GM06990 (cell line): ENCODE results near the gene STMP1.

ENCODE experiments used
- DNase-seq: peaks from one replicate; pipeline ENCODE4 v3.0.0-alpha.2; 2011; ENCODE audit not compliant: insufficient read length; ENCODE audit errors: extremely low read depth
- H3K27me3 ChIP-seq: replicated peaks from 2 replicates; pipeline ENCODE4 v1.6.0; 2011; ENCODE audit warnings: low read length; ENCODE audit not compliant: control insufficient read depth, insufficient read depth
- H3K36me3 ChIP-seq: 2 replicates; pipeline ENCODE4 v1.5.1; 2011; ENCODE audit warnings: low read length; ENCODE audit not compliant: control insufficient read depth, insufficient read depth
- H3K4me3 ChIP-seq: replicated peaks from 2 replicates; pipeline ENCODE4 v1.5.1; 2011; ENCODE audit warnings: low read depth, mild to moderate bottlenecking, control low read depth, low read length
- TF ChIP-seq, protein P1 (sequence below): IDR thresholded peaks from 2 replicates; pipeline ENCODE4 v1.5.1; 2011; ENCODE audit warnings: low read length, control low read depth, mild to moderate bottlenecking, inconsistent platforms; ENCODE audit not compliant: insufficient read depth, poor library complexity, severe bottlenecking

The STMP1 gene

GRCh38 chr7:135704698-135705097 lies 42.4 kb downstream of the STMP1 start:
- no peaks in the 10 kb centered on the region for H3K36me3 ChIP-seq
- TF ChIP-seq, protein P1, sequence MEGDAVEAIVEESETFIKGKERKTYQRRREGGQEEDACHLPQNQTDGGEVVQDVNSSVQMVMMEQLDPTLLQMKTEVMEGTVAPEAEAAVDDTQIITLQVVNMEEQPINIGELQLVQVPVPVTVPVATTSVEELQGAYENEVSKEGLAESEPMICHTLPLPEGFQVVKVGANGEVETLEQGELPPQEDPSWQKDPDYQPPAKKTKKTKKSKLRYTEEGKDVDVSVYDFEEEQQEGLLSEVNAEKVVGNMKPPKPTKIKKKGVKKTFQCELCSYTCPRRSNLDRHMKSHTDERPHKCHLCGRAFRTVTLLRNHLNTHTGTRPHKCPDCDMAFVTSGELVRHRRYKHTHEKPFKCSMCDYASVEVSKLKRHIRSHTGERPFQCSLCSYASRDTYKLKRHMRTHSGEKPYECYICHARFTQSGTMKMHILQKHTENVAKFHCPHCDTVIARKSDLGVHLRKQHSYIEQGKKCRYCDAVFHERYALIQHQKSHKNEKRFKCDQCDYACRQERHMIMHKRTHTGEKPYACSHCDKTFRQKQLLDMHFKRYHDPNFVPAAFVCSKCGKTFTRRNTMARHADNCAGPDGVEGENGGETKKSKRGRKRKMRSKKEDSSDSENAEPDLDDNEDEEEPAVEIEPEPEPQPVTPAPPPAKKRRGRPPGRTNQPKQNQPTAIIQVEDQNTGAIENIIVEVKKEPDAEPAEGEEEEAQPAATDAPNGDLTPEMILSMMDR, result no peak
- H3K27me3 ChIP-seq, result no peaks in the 10 kb centered on the region
- no peak overlapping the region for H3K4me3 ChIP-seq
- no peak for DNase-seq

DNA sequence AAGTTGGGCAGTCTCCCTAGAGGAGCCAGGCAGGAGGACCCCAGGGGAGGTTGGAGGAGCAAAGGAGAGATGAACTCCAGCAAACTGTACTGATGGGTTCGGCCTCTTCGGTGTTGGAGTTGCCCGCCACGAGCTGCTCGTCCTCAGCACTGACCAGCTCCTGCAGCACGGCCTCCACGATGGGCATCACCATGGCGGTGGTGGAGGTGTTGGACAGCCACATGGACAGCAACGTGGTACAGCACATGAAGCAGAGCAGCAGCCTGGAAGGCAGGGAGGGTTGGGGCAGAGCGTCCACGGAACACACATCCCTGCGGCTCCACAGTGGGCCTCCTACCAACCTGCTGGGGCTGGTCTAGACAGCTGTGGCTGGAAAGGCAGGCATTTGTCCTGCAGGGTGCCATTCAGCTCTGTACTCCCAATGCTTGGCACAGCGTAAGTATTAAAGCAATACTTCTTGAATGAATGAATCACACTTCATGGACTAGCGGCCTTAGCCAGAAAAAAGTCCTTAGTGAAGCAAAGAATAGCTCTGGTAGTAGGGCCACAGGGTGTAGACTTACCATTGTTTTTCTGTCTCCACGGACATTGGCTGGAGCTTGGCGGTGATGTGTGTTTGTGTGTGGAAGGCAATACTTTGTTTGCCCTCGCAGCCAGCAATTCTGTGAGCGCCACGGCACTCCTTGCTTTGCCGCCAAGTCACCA lies 43.9 kb downstream of the STMP1 start:
- no peak overlapping the region for H3K4me3 ChIP-seq
- no peaks in the 10 kb centered on the region for H3K36me3 ChIP-seq
- DNase-seq, result no peak
- no peaks in the 10 kb centered on the region for H3K27me3 ChIP-seq
- TF ChIP-seq, protein P1, result no peak

- Histone ChIP-seq H3K27me3 (no peaks in the 10 kb centered on the region), H3K4me3 (no peak overlapping the region), H3K36me3 (no peaks in the 10 kb centered on the region)
- DNase-seq, result no peak
- TF ChIP-seq, protein P1, result no peak
These were observed 44.7 kb downstream of the STMP1 start for GRCh38 chr7:135706858-135707569.

DNA sequence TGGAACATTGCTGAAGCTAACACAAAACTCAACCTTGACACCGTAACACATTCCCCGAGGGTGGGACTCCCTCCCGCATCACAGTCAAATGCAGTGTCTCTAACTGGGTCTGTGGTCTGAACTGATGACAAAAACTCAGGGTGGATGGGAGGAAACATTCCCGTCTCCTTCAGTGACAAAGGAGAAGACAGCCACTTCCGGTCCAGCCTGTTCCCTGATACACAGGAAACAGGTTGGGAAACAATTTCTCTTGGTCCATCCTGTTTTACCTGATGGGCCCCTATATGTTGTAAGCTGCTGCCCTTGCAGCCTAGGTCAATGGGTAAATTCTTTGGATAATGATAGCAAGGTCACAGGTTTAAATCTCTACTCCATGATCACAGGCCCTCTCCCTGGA lies 45.3 kb downstream of the STMP1 start:
- no peak overlapping the region for H3K4me3 ChIP-seq
- TF ChIP-seq, protein P1, result no peak
- H3K27me3 ChIP-seq, result no peaks in the 10 kb centered on the region
- no peaks in the 10 kb centered on the region for H3K36me3 ChIP-seq
- DNase-seq, result no peak

DNA sequence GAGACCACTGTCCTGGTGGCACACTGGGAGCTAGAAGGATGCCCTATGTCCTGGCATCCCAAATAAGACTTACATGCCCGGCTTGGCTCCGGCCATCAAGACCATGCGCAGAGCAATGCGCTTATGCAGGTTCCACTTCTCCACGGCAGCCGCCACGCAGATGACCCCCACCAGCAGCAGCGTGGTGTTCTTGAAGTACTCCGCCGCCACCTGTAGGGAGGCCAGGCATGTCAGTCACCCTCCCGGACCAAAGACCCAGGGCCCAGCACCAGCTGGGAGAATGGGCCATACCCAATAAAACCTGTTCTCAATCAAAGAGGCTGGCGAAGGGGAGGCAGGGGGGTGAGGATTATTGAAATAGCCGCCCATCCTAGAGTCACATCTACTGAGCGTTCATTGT lies 45.7 kb downstream of the STMP1 start:
- Histone ChIP-seq H3K36me3 (no peaks in the 10 kb centered on the region), H3K4me3 (no peak overlapping the region), H3K27me3 (no peaks in the 10 kb centered on the region)
- no peak for DNase-seq
- TF ChIP-seq, protein P1, result no peak
